NCI-H345 treated with DMSO at 0.1 percent for 48 hours (cell line): ENCODE measurements around the gene LDLRAD4.
A peak's percentile ranks its signal among the peaks of the same experiment; 100 is the strongest.

ENCODE experiments used
- DNase-seq: peaks from one replicate; lab custom pipeline; 2025; ENCODE audit not compliant: unreplicated experiment; lab: John Stamatoyannopoulos, UW

LDLRAD4 gene

GRCh38 chr18:13280070-13280795 is 61.7 kb downstream of the LDLRAD4 start:
- no peak for DNase-seq

- DNase-seq = no peak
Measured at GRCh38 chr18:13281406-13281805, 62.8 kb downstream of the LDLRAD4 start.

- DNase-seq = no peak
Measured at GRCh38 chr18:13283746-13284145, 65.2 kb downstream of the LDLRAD4 start.

- DNase-seq = no peak
Measured at GRCh38 chr18:13284330-13285027, 65.9 kb downstream of the LDLRAD4 start.

GRCh38 chr18:13285874-13286273 is 67.3 kb downstream of the LDLRAD4 start:
- DNase-seq = no peak

GRCh38 chr18:13286456-13287125 is 68.0 kb downstream of the LDLRAD4 start:
- DNase-seq = no peak

- no peak for DNase-seq
Measured at GRCh38 chr18:13287372-13287771, 68.8 kb downstream of the LDLRAD4 start.

GRCh38 chr18:13288509-13289133 is 70.1 kb downstream of the LDLRAD4 start:
- DNase-seq = no peak

GRCh38 chr18:13289481-13290205 is 71.1 kb downstream of the LDLRAD4 start:
- DNase-seq = no peak

GRCh38 chr18:13290856-13291271 is 72.3 kb downstream of the LDLRAD4 start:
- no peak for DNase-seq

- no peak for DNase-seq
Measured at GRCh38 chr18:13291299-13291698, 72.7 kb downstream of the LDLRAD4 start.

- DNase-seq = no peak
Measured at GRCh38 chr18:13291745-13292447, 73.3 kb downstream of the LDLRAD4 start.

- no peak for DNase-seq
Measured at GRCh38 chr18:13292736-13293135, 74.2 kb downstream of the LDLRAD4 start.

GRCh38 chr18:13294309-13294708 is 75.7 kb downstream of the LDLRAD4 start:
- no peak for DNase-seq

GRCh38 chr18:13295894-13296293 is 77.3 kb downstream of the LDLRAD4 start:
- no peak for DNase-seq

GRCh38 chr18:13296867-13297574 is 78.5 kb downstream of the LDLRAD4 start:
- no peak for DNase-seq

- no peak for DNase-seq
Measured at GRCh38 chr18:13298262-13298661, 79.7 kb downstream of the LDLRAD4 start.

GRCh38 chr18:13300029-13300428 is 81.5 kb downstream of the LDLRAD4 start:
- DNase-seq = peak; percentile 38

GRCh38 chr18:13300796-13301195 is 82.2 kb downstream of the LDLRAD4 start:
- no peak for DNase-seq

GRCh38 chr18:13302040-13302439 is 83.5 kb downstream of the LDLRAD4 start:
- DNase-seq = no peak
